K562 (cell line): ENCODE results near the gene AKT3.

Source experiments
- ATF2 ChIP-seq: sonication (generic); formaldehyde crosslinking; IDR thresholded peaks from 2 replicates; pipeline ENCODE4 v1.8.1; 2022; ENCODE audit warnings: missing genetic modification reagents
- BHLHE40 ChIP-seq: IDR thresholded peaks from 2 replicates; pipeline ENCODE4 v1.6.1; 2011; ENCODE audit warnings: low read length, improper control_type of control experiment
- CTCF ChIP-seq, 3 experiments: IDR thresholded peaks in 2 of 3; conservative IDR thresholded peaks in 1 of 3; 2 replicates each; pipeline ENCODE4 v1.5.1; 2011 to 2012; ENCODE audit warnings: low read length in 3 of 3, mild to moderate bottlenecking in 3 of 3, control low read depth in 2 of 3, improper control_type of control experiment in 1 of 3, inconsistent platforms in 1 of 3, low read depth in 1 of 3, mixed read lengths in 1 of 3, moderate library complexity in 1 of 3; ENCODE audit not compliant: insufficient read depth in 2 of 3
- DLX4 ChIP-seq: fragments of 250-450 bp; sonication (Bioruptor Pico); IDR thresholded peaks from 2 replicates; pipeline ENCODE4 v1.6.1; 2021; ENCODE audit warnings: mild to moderate bottlenecking
- GATA2 ChIP-seq: sonication (generic); formaldehyde crosslinking; IDR thresholded peaks from 2 replicates; pipeline ENCODE4 v1.4.0; 2020; ENCODE audit warnings: mild to moderate bottlenecking, missing genetic modification reagents
- HES1 ChIP-seq: fragments of 450-650 bp; IDR thresholded peaks from 2 replicates; pipeline ENCODE4 v1.6.1; 2016; ENCODE audit warnings: low read depth, mild to moderate bottlenecking, moderate library complexity
- LARP7 ChIP-seq: fragments of 450-650 bp; IDR thresholded peaks from 2 replicates; pipeline ENCODE4 v1.6.1; 2016
- SMAD4 ChIP-seq: fragments of 250-450 bp; sonication (Bioruptor Pico); conservative IDR thresholded peaks from 2 replicates; pipeline ENCODE4 v1.8.0; 2021; ENCODE audit warnings: inconsistent platforms, mild to moderate bottlenecking, moderate library complexity
- SP1 ChIP-seq: sonication (generic); formaldehyde crosslinking; IDR thresholded peaks from 2 replicates; pipeline ENCODE4 v1.8.1; 2022; ENCODE audit warnings: mild to moderate bottlenecking, missing genetic modification reagents
- TBL1XR1 ChIP-seq, 2 experiments: IDR thresholded peaks; 2 replicates each; pipeline ENCODE4 v1.6.1; 2012; ENCODE audit warnings: improper control_type of control experiment in 2 of 2, low read length in 2 of 2, mild to moderate bottlenecking in 1 of 2
- ZNF24 ChIP-seq: fragments of 450-650 bp; IDR thresholded peaks from 2 replicates; pipeline ENCODE4 v1.6.1; 2016
- ZNF699 ChIP-seq: fragments of 250-450 bp; sonication (Bioruptor Pico); IDR thresholded peaks from 2 replicates; pipeline ENCODE4 v1.8.0; 2021; ENCODE audit warnings: mild to moderate bottlenecking, moderate library complexity; ENCODE audit not compliant: insufficient replicate concordance

GRCh38 chr1:243892456-243892855 lies 42.4 kb upstream of the AKT3 start:
- no peak for TF ChIP-seq DLX4 (CRISPR knock-in tag)
- no peak for TF ChIP-seq HES1
- no peak for TF ChIP-seq ATF2 (CRISPR knock-in tag)
- no peak for TF ChIP-seq ZNF24
- no peak for TF ChIP-seq ZNF699 (CRISPR knock-in tag)
- TF ChIP-seq SMAD4 (CRISPR knock-in tag) = no peak
- TF ChIP-seq GATA2 (CRISPR knock-in tag) = no peak
- no peak for TF ChIP-seq TBL1XR1 (IDR thresholded peaks at IDR 0.05; ENCODE audit: low read length in 2 of 2)
- no peak for TF ChIP-seq LARP7
- no peak for TF ChIP-seq BHLHE40
- no peak for TF ChIP-seq CTCF (IDR thresholded peaks at IDR 0.05 in 2 of 3, conservative IDR thresholded peaks at IDR 0.05 in 1 of 3; ENCODE audit: insufficient read depth in 2 of 3, low read depth in 1 of 3, low read length in 3 of 3)
- TF ChIP-seq SP1 = no peak
